Head of caudate nucleus (tissue), 42 donors: ENCODE results near the gene TOGARAM1.

Experiments used
- DNase-seq, 42 donors: peaks; one replicate each; pipeline versions ENCODE4 v3.0.0 to v3.0.0-alpha.2; 2020 to 2021; ENCODE audit warnings: mixed read lengths in 7 of 42
- intact Hi-C: fragments of 100-400 bp; cut with DNase I; formaldehyde crosslinking; loops from one replicate; pipeline ENCODE4 v1.15.0; 2022

Gene TOGARAM1

GRCh38 chr14:44961554-44962333 lies at the start of gene TOGARAM1, which contains the start of gene KLHL28:
TSS of gene TOGARAM1 (plus strand) at chr14:44962190. CDS start at chr14:44962422, 232 bp downstream.
TSS of gene KLHL28 (minus strand) at chr14:44961947. CDS start at chr14:44945928, 16,019 bp downstream.
- intact Hi-C loops = loop anchor here (2.0 to 5.0 kb wide), 3 partner anchors 64 to 173 kb away; partner anchors contain the start of genes FANCM and FKBP3
- DNase-seq = peak; percentile 95 to 100 (median 99)

- DNase-seq = peak in 1 of 42 donors; percentile 15
- intact Hi-C loops = loop anchor here (10.0 kb wide), 2 partner anchors 170 to 350 kb away; partner anchors contain the start of gene PRPF39
These were observed 47.1 kb upstream of the TOGARAM1 start for GRCh38 chr14:44914849-44915248.

GRCh38 chr14:44928793-44929192 lies 33.2 kb upstream of the TOGARAM1 start:
- no peak for DNase-seq
- intact Hi-C loops = no loop called here

- no peak for DNase-seq
- intact Hi-C loops = no loop called here
These were observed 26.8 kb upstream of the TOGARAM1 start for GRCh38 chr14:44935155-44935554.

GRCh38 chr14:44937547-44937946 lies 24.4 kb upstream of the TOGARAM1 start:
- no peak for DNase-seq
- intact Hi-C loops = no loop called here

- intact Hi-C loops = no loop called here
These were observed 21.8 kb upstream of the TOGARAM1 start for GRCh38 chr14:44940211-44940610.

GRCh38 chr14:44940944-44941343 lies 21.0 kb upstream of the TOGARAM1 start:
- intact Hi-C loops = no loop called here

More at GRCh38 chr14:44940211-44940610, 21.8 kb upstream of the TOGARAM1 start:
- no peak for DNase-seq

GRCh38 chr14:44941591-44941990 lies 20.4 kb upstream of the TOGARAM1 start:
- intact Hi-C loops = no loop called here
- no peak for DNase-seq

More at GRCh38 chr14:44940944-44941343, 21.0 kb upstream of the TOGARAM1 start:
- no peak for DNase-seq

- DNase-seq = no peak
- intact Hi-C loops = no loop called here
These were observed 19.6 kb upstream of the TOGARAM1 start for GRCh38 chr14:44942436-44942835.

- intact Hi-C loops = no loop called here
- no peak for DNase-seq
These were observed 17.9 kb upstream of the TOGARAM1 start for GRCh38 chr14:44944107-44944506.

GRCh38 chr14:44945264-44945663 lies 16.7 kb upstream of the TOGARAM1 start:
- intact Hi-C loops = no loop called here
- no peak for DNase-seq

GRCh38 chr14:44951051-44951450 lies 10.9 kb upstream of the TOGARAM1 start:
- no peak for DNase-seq
- intact Hi-C loops = no loop called here

- intact Hi-C loops = no loop called here
- DNase-seq = no peak
These were observed 9.4 kb upstream of the TOGARAM1 start for GRCh38 chr14:44952391-44953110.

- intact Hi-C loops = no loop called here
- no peak for DNase-seq
These were observed 7.2 kb upstream of the TOGARAM1 start for GRCh38 chr14:44954750-44955149.

GRCh38 chr14:44955528-44955927 lies 6.5 kb upstream of the TOGARAM1 start:
- DNase-seq = no peak
- intact Hi-C loops = no loop called here

- no peak for DNase-seq
- intact Hi-C loops = no loop called here
These were observed 5.1 kb upstream of the TOGARAM1 start for GRCh38 chr14:44956866-44957265.

GRCh38 chr14:44959538-44959937 lies 2.5 kb upstream of the TOGARAM1 start:
- intact Hi-C loops = no loop called here
- no peak for DNase-seq

- intact Hi-C loops = loop anchor here (5.0 kb wide), 2 partner anchors 63 to 127 kb away; a partner anchor contains a TSS
These were observed 1.8 kb upstream of the TOGARAM1 start for GRCh38 chr14:44960146-44960545.

GRCh38 chr14:44960646-44961045 lies 1.3 kb upstream of the TOGARAM1 start:
- DNase-seq = no peak
- intact Hi-C loops = loop anchor here (5.0 kb wide), 2 partner anchors 63 to 127 kb away; a partner anchor contains a TSS

More at GRCh38 chr14:44960146-44960545, 1.8 kb upstream of the TOGARAM1 start:
- no peak for DNase-seq

- intact Hi-C loops = loop anchor here (5.0 kb wide), 2 partner anchors 64 to 126 kb away; a partner anchor contains a TSS
- peak; percentile 21 to 85 (median 62) for DNase-seq
These were observed 838 bp upstream of the TOGARAM1 start for GRCh38 chr14:44961151-44961553.
